OCI-LY7 (cell line): ENCODE measurements around the gene DISP2. TPM values are rescaled to one million over a fixed set of nuclear protein-coding genes. Genes with fewer than 3 reads are reported as not detected.

Source experiments
- BruUV-seq: library from RNA; stranded (reverse); fragments of 400-500 nt; replicated peaks from 2 replicates; lab custom pipeline; 2021; lab: Mats Ljungman, UMichigan
- CTCF ChIA-PET: fragments of 300-600 bp; sonication (Branson Sonifier 250); formaldehyde crosslinking; loops from one replicate; lab custom pipeline; 2022; ENCODE audit warnings: antibody characterized with exemption; ENCODE audit not compliant: unreplicated experiment; lab: Charles Lee
- POLR2A ChIA-PET: fragments of 300-600 bp; sonication (Branson Sonifier 250); formaldehyde crosslinking; loops from one replicate; lab custom pipeline; 2022; ENCODE audit warnings: antibody characterized with exemption; lab: Charles Lee
- DNase-seq: peaks from one replicate; pipeline ENCODE4 v3.0.0-alpha.2; 2015; ENCODE audit warnings: low spot score
- H2AFZ ChIP-seq: fragments of 200-600 bp; sonication (generic), shearing (Covaris generic); 2 replicates; pipeline ENCODE4 v1.6.1; 2014; ENCODE audit warnings: mild to moderate bottlenecking, antibody characterized with exemption, low read length, moderate library complexity
- H3K27ac ChIP-seq: fragments of 200-600 bp; sonication (generic); 2 replicates; pipeline ENCODE4 v1.5.1; 2014; ENCODE audit warnings: mixed run types, low read depth, mild to moderate bottlenecking, moderate library complexity, low read length, inconsistent platforms; ENCODE audit not compliant: poor library complexity, severe bottlenecking
- H3K36me3 ChIP-seq: fragments of 200-600 bp; sonication (generic); 2 replicates; pipeline ENCODE4 v1.6.1; 2014; ENCODE audit warnings: mild to moderate bottlenecking, antibody characterized with exemption, low read length, moderate library complexity, mixed read lengths; ENCODE audit not compliant: insufficient read depth
- H3K4me1 ChIP-seq: fragments of 200-600 bp; sonication (generic); 2 replicates; pipeline ENCODE4 v1.5.1; 2014; ENCODE audit warnings: mild to moderate bottlenecking, low read length; ENCODE audit not compliant: insufficient read depth, poor library complexity, severe bottlenecking
- H3K4me2 ChIP-seq: fragments of 200-600 bp; sonication (generic); 2 replicates; pipeline ENCODE4 v1.6.1; 2014; ENCODE audit warnings: mild to moderate bottlenecking, low read length
- H3K4me3 ChIP-seq: fragments of 200-600 bp; sonication (generic); 2 replicates; pipeline ENCODE4 v1.5.1; 2014; ENCODE audit warnings: mild to moderate bottlenecking, low read depth, low read length; ENCODE audit not compliant: poor library complexity, severe bottlenecking
- H3K79me2 ChIP-seq: fragments of 200-600 bp; sonication (generic); 2 replicates; pipeline ENCODE4 v1.6.1; 2016; ENCODE audit warnings: low read depth, mild to moderate bottlenecking, low read length, moderate library complexity, mixed read lengths; ENCODE audit not compliant: insufficient read depth
- H3K9me2 ChIP-seq: fragments of 200-600 bp; sonication (generic); 2 replicates; pipeline ENCODE4 v1.6.1; 2016; ENCODE audit warnings: mild to moderate bottlenecking, low read length, mixed read lengths; ENCODE audit not compliant: insufficient read depth
- H3K9me3 ChIP-seq: fragments of 200-600 bp; sonication (generic); 2 replicates; pipeline ENCODE4 v1.6.1; 2014; ENCODE audit warnings: mild to moderate bottlenecking, mixed run types, low read length, mixed read lengths
- H4K20me1 ChIP-seq: fragments of 200-600 bp; sonication (generic); 2 replicates; pipeline ENCODE4 v1.6.1; 2014; ENCODE audit warnings: mild to moderate bottlenecking, antibody characterized with exemption, low read length, moderate library complexity, mixed read lengths; ENCODE audit not compliant: insufficient read depth
- EZH2phosphoT487 ChIP-seq: fragments of 200-600 bp; sonication (generic); IDR thresholded peaks from 2 replicates; pipeline ENCODE4 v1.6.1; 2018; ENCODE audit warnings: low read depth, borderline replicate concordance, mild to moderate bottlenecking, mixed run types, antibody characterized with exemption, low read length, moderate library complexity, mixed read lengths
- intact Hi-C: fragments of 100-400 bp; cut with micrococcal nuclease; formaldehyde crosslinking; loops from one replicate; pipeline ENCODE4 v1.10.0; 2022; ENCODE audit not compliant: unreplicated experiment
- total RNA-seq, 2 experiments: library from RNA; depleted of rRNA in 1 of 2; stranded (reverse); fragments of >200 nt in 1 of 2; shearing (Covaris generic) in 1 of 2; gene quantifications; 2 replicates each; pipeline ENCODE4 v1.2.3, GENCODE V29; 2014 to 2022
- TF ChIP-seq, protein P1 (sequence below): fragments of 200-600 bp; sonication (generic); conservative IDR thresholded peaks from 2 replicates; pipeline ENCODE4 v1.5.1; 2014; ENCODE audit warnings: mild to moderate bottlenecking, antibody characterized with exemption, low read length, moderate library complexity, mixed read lengths

Gene DISP2
- total RNA-seq, 2 experiments from 2014 or later, result 0.03 to 0.25 TPM

- intact Hi-C loops, result no loop called here
- Histone ChIP-seq H3K36me3 (no peaks in the 10 kb centered on the region), H3K9me3 (no peaks in the 10 kb centered on the region), H3K27ac (no peak overlapping the region), H3K9me2 (no peaks in the 10 kb centered on the region), H3K79me2 (no peaks in the 10 kb centered on the region), H3K4me1 (no peaks in the 10 kb centered on the region), H2AFZ (no peak overlapping the region), H3K4me3 (no peak overlapping the region), H3K4me2 (no peak overlapping the region), H4K20me1 (no peaks in the 10 kb centered on the region)
- ChIA-PET CTCF (no interaction called here), POLR2A (interaction anchor here (1.4 kb wide), 1 partner anchor 13 kb away, joined by 4 read pairs; no protein-coding TSS in a partner anchor)
- no peak for TF ChIP-seq EZH2phosphoT487
- TF ChIP-seq, protein P1, sequence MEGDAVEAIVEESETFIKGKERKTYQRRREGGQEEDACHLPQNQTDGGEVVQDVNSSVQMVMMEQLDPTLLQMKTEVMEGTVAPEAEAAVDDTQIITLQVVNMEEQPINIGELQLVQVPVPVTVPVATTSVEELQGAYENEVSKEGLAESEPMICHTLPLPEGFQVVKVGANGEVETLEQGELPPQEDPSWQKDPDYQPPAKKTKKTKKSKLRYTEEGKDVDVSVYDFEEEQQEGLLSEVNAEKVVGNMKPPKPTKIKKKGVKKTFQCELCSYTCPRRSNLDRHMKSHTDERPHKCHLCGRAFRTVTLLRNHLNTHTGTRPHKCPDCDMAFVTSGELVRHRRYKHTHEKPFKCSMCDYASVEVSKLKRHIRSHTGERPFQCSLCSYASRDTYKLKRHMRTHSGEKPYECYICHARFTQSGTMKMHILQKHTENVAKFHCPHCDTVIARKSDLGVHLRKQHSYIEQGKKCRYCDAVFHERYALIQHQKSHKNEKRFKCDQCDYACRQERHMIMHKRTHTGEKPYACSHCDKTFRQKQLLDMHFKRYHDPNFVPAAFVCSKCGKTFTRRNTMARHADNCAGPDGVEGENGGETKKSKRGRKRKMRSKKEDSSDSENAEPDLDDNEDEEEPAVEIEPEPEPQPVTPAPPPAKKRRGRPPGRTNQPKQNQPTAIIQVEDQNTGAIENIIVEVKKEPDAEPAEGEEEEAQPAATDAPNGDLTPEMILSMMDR, result no peak
- no TSS peak for BruUV-seq
- no peak for DNase-seq
Measured at GRCh38 chr15:40314723-40315276, 43.2 kb upstream of the DISP2 start.

DNA sequence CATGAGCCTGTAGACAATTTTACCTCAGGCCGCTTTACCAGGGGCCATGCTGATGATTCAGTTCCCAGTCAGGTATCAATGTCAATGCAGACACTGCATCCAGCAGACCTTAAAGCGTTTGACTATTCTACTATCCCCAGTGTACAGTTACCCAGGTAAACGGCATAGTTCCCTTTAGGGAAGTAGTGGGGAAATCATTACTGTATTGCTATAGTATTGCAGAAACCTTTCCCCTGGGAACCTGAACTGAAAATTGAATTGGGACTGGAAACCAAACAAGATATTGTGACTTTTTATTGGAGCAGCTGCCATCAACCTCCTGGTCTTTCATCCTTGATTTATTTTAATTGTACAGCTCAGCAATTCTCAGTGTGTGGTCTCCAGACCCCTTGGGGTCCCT lies 41.1 kb upstream of the DISP2 start:
- BruUV-seq, result no TSS peak

More for the DNA sequence above, 41.1 kb upstream of the DISP2 start:
- Histone ChIP-seq H3K4me2 (no peak overlapping the region), H3K4me1 (no peaks in the 10 kb centered on the region), H2AFZ (no peak overlapping the region), H3K9me3 (no peaks in the 10 kb centered on the region), H3K27ac (no peak overlapping the region), H4K20me1 (no peaks in the 10 kb centered on the region), H3K4me3 (no peak overlapping the region), H3K79me2 (no peaks in the 10 kb centered on the region), H3K9me2 (no peaks in the 10 kb centered on the region), H3K36me3 (no peaks in the 10 kb centered on the region)
- POLR2A ChIA-PET, result interaction anchor here (0.6 kb wide), 1 partner anchor 689 kb away, joined by 6 read pairs; no protein-coding TSS in a partner anchor
- intact Hi-C loops, result no loop called here
- no peak for DNase-seq
- TF ChIP-seq, protein P1, result no peak
- no peak for TF ChIP-seq EZH2phosphoT487
- CTCF ChIA-PET, result interaction anchor here (0.5 kb wide), 1 partner anchor 12 kb away, joined by 3 read pairs; no protein-coding TSS in a partner anchor
